Measurements from ENCODE around the gene DPM3.

The DPM3 gene

DNA sequence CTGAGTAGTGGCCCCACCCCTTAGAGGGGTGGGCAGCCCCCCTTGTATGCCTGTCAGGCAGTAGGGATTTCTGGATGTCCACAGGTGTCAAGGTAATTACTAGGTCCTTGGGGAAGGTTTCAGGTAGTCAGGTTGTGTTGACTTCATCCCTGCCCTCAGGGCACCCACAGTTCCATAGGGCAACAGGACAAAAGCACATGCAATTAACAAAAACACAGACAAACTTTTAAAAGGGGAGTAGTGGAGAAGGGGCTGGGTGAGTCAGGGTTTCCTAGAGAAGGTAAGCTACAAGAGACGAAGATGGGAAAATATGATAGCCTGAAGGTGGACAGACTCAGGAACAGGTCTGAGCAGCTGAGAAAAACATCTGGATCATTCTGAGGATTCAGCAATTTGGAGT is 18.7 kb upstream of the DPM3 start:
- no peak for DNase-seq

DNA sequence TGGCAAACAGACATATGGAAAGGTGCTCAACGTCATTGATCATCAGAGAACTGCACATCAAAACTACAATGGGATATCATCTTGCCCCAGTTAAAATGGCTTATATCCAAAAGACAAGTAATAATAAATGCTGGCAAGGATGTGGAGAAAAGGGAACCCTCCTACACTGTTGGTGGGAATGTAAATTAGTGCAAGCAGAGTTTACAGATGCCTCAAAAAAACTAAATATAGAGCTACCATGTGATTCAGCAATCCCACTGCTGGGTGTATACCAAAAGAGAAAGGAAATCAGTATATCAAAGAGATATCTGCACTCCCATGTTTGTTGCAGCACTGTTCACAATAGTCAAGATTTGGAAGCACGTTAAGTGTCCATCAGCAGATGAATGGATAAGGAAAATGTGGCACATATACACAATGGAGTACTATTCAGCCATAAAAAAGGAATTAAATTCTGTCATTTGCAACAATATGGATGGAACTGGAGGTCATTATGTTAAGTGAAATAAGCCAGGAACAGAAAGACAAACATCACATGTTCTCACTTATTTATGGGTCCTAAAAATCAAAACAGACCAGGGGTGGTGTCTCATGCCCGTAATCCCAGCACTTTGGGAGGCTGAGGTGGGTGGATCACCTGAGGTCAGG is 15.8 kb upstream of the DPM3 start:
- DNase-seq = peak in 2 of 4 experiments; percentile 37 to 41

DNA sequence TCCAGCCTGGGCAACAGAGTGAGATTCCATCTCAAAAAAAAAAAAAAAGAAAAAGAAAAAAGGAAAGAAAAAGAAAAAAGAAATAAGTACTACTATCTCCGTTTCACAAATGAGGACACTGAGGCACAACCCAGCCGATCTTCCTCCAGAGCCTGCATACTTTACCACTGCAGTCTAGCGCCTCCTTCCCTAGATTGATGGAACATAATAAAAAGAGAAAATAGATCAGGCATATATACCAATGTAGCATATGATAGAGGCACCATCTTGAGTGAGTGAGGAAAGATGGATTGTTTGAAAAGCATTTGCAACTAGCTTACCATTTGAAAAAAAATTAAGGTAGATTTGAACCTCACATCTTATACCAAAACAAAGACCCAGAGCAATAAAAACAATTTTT is 5.2 kb upstream of the DPM3 start:
- no peak for DNase-seq

- DNase-seq = peak; percentile 42 to 73 (median 52)
Observed at GRCh38 chr1:155141749-155142148, 1.4 kb upstream of the DPM3 start.

DNA sequence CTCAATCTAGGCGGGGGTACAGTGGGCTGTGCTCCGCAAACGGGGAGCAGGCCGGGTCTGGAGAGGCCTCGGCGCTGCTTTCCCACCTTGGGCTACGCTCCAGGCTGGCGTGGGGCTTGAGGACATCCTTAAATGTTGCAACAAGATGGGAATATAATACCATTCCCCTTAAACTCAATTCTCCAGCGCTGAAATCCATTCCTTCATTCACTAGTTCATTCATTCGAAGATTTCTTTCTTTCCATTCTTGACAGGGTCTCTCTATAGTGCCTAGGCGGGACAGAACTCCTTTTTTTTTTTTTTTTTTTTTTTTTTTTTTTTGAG is 261 bp upstream of the DPM3 start:
- DNase-seq = no peak

DNA sequence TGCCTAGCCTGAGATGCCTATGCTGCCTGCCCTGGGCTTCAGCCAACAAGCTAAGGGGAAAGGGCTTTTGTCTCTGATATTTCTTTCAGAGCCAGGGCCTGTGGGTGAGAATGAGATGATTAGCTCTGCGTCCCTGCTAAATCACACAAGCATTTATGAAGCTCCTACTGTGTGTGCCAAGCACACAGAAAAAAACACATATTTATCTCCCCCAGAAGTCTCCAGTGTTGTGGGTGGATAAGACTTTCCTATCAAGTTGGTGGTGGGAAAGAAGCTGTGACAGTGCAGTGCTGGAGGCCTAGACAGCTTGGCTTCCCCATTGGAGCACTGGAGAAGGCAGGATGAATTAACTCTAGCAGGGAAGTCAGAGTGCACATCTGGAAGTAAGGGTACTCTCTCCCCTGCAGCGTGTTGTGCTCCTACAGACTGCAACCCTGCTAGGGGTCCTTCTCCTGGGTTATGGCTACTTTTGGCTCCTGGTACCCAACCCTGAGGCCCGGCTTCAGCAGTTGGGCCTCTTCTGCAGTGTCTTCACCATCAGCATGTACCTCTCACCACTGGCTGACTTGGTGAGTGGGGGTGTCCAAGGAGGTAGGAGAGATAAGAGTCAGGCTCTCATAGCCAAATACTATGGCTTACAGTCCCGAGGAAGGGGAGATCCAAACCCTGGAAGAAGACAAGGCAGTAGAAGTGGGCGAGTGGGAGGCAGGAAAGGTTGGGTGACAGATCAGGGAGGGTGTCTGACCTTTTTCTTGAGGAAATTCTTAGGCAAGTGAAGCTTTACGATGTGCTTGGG is 3.0 kb downstream of the DPM3 start:
- DNase-seq = no peak

- DNase-seq = no peak
Observed at GRCh38 chr1:155136748-155137147, 3.6 kb downstream of the DPM3 start.

DNA sequence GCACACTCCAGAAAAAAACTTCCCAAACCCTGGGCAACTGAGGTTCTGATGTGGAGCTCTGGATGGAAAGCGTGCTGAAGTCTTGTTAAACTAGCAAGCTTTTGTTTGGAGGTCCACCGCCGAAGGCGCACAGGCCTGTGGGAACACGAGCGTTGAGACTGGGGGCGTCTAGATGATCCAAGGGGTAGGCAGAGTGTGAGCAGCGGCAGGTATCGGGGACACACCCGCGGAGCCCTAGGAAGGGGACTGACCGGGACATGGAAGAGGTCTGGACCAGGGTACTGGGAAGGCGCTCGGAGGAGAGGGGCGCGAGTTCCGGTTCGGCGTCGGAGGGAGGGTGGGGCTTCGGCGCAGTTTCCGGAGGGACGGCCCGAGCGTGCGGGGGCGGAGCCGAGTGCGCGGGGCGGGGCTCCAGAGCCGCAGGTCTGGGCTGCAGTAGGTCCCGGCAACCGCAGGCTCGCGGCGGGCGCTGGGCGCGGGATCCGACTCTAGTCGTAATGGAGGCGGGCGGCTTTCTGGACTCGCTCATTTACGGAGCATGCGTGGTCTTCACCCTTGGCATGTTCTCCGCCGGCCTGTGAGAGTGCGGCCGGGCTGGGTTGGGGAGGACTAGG is 4.8 kb downstream of the DPM3 start, which contains the start of gene SLC50A1:
SLC50A1 (plus strand) TSS at position 438 of the 614 bp plus-strand sequence; CDS start at position 498, 60 bp downstream.
- peak; percentile 97 to 99 (median 98) for DNase-seq

DNA sequence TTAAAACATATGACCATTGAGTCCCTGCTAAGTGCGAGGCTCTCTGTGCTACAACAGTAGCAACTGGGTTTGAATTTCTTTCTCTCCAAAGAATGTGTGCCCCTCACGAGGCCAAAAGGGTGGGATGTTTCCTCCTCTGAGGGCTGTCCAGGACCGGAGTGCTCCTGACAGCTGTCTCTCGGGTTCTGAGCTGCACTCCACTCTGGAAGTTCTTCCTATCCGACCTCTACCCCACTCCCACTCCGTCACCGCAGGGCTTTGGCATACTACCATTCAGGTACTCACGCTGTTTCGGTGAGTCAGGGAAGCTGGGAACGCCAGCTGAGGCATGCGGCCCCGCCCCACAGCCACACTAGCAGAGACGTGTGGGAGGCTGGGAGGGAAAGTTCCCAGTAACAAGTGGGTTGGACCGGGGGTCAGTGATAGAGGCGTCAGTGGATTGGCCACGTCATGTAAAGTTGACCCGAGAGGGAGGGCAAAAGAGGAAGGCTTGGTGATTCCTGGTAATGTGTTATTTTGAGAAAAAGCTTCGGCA is 5.4 kb downstream of the DPM3 start:
- DNase-seq = peak; percentile 94 to 97 (median 96)

DNA sequence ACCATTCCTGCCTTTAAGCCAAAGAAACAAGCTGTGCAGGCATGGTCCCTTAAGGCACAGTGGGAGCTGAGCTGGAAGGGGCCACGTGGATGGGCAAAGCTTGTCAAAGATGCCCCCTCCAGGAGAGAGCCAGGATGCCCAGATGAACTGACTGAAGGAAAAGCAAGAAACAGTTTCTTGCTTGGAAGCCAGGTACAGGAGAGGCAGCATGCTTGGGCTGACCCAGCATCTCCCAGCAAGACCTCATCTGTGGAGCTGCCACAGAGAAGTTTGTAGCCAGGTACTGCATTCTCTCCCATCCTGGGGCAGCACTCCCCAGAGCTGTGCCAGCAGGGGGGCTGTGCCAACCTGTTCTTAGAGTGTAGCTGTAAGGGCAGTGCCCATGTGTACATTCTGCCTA is 6.0 kb downstream of the DPM3 start:
- DNase-seq = no peak

GRCh38 chr1:155133799-155134281 is 6.5 kb downstream of the DPM3 start:
- DNase-seq = no peak

GRCh38 chr1:155131856-155132255 is 8.5 kb downstream of the DPM3 start:
- no peak for DNase-seq

GRCh38 chr1:155131285-155131684 is 9.0 kb downstream of the DPM3 start:
- no peak for DNase-seq

GRCh38 chr1:155130272-155131006 is 9.9 kb downstream of the DPM3 start:
- no peak for DNase-seq

GRCh38 chr1:155128755-155129473 is 11.4 kb downstream of the DPM3 start:
- DNase-seq = peak in 2 of 4 experiments; percentile 24 to 25

- no peak for DNase-seq
Observed at GRCh38 chr1:155127967-155128754, 12.2 kb downstream of the DPM3 start.

DNA sequence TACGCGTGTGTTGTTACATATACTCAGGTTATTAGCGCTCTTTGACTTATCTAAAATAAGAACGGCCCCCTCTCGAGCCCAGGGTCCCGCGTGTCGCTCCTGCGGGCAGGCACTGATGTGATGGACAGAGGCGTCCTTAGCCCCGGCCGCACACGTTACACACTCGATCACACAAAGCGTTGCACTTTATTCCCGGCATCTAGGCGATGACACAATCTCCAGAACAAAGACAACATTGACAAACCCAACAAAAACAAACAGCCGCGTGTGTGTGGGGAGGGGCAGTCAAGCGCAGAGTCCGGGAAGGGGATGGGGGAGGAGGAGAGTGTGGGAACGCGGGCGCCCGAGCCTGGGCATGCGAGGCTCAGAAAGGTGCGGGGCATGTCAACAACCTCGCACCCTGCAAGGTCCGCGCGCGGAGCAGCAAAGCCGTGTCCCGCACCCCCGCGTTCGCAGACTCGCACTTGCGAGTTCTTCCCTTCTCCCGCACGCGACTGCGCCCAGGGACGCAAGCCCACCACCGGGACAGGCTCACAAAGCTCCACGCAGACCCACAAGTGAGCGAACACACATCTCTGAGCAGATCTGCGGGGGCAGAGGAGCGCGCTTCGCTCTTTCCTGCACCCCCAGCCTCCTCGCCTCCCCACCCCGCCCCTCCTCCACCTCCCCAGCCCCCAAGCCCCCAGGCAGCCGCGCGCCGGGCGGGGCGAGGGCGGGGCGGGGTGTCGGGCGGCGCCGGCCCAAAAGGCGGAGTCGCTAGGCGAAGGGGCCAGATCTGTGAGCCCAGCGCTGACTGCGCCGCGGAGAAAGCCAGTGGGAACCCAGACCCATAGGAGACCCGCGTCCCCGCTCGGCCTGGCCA is 13.0 kb downstream of the DPM3 start, which contains the start of gene EFNA1:
EFNA1 (plus strand) TSS at position 772 of the 862 bp plus-strand sequence. CDS start 102 bp downstream, outside the sequence.
- DNase-seq = peak; percentile 40 to 67 (median 53)

GRCh38 chr1:155126556-155127104 is 13.7 kb downstream of the DPM3 start:
- DNase-seq = peak in 3 of 4 experiments; percentile 17 to 43 (median 35)

GRCh38 chr1:155125946-155126555 is 14.3 kb downstream of the DPM3 start:
- DNase-seq = no peak
